Panc1 (cell line): ENCODE data around the gene DNAI2.

Source experiments
- POLR2AphosphoS5 ChIP-seq: IDR thresholded peaks from 2 replicates; pipeline ENCODE4 v1.6.1; 2012; ENCODE audit warnings: mild to moderate bottlenecking, low read depth, low read length, moderate library complexity
- SIN3A ChIP-seq: IDR thresholded peaks from 2 replicates; pipeline ENCODE4 v1.6.1; 2012; ENCODE audit warnings: low read depth, mild to moderate bottlenecking, low read length, moderate library complexity, borderline replicate concordance; ENCODE audit not compliant: insufficient read depth
- TF ChIP-seq, protein P1 (sequence below): fragments of 450-650 bp; IDR thresholded peaks from 2 replicates; pipeline ENCODE4 v1.5.1; 2017; ENCODE audit warnings: mild to moderate bottlenecking

DNA sequence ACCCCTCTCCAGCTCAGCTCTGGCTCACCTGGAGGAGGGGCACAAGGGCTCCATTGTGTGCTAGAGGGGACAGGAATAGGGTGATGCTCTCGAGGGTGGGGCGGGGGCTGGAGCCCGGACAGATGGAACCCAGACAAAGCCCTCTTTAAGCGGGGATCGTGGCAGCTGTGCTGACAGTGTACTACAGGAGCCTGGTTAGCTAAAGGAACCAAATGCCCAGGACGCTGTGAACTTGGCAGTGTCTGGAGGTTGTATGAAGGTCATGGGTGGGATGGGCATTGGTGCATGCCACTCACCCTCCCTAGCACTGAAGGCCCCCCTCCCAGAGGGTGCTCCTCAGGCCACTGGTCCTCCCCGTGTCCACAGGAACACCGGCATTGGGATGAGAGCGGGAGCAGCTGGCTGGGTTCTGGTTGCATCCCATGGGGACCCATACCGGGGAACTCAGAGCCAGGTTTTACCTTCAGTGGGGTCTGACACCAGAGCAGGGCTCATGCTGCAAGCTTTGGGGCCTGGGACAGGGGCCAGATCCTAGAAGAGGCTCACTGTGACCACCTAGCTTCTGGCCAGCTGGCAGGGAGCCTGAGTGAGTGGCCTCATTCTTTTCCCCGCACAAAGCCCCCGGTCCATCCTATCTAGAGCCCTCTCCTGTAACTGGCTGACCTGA lies 63.9 kb downstream of the DNAI2 start:
- TF ChIP-seq, protein P1, sequence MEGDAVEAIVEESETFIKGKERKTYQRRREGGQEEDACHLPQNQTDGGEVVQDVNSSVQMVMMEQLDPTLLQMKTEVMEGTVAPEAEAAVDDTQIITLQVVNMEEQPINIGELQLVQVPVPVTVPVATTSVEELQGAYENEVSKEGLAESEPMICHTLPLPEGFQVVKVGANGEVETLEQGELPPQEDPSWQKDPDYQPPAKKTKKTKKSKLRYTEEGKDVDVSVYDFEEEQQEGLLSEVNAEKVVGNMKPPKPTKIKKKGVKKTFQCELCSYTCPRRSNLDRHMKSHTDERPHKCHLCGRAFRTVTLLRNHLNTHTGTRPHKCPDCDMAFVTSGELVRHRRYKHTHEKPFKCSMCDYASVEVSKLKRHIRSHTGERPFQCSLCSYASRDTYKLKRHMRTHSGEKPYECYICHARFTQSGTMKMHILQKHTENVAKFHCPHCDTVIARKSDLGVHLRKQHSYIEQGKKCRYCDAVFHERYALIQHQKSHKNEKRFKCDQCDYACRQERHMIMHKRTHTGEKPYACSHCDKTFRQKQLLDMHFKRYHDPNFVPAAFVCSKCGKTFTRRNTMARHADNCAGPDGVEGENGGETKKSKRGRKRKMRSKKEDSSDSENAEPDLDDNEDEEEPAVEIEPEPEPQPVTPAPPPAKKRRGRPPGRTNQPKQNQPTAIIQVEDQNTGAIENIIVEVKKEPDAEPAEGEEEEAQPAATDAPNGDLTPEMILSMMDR, result no peak
- TF ChIP-seq POLR2AphosphoS5, result no peak
- no peak for TF ChIP-seq SIN3A
